CD4-positive, alpha-beta memory T cell (primary cell): ENCODE results near the gene FCHSD2. TPM values are rescaled to one million over a fixed set of nuclear protein-coding genes. Genes with fewer than 3 reads are reported as not detected.
"Not testable (repeated sequence)": the region's sequence is repeated elsewhere in the genome, so short reads cannot be mapped to it uniquely, and the experiment has no call there.

Experiments
- CTCF ChIA-PET: fragments of 350-600 bp; sonication (Branson Sonifier 250); formaldehyde crosslinking; loops from one replicate; lab custom pipeline; 2021; ENCODE audit warnings: inconsistent platforms; ENCODE audit not compliant: partially characterized antibody; lab: Charles Lee
- POLR2A ChIA-PET: fragments of 350-600 bp; sonication (Branson Sonifier 250); formaldehyde crosslinking; loops from one replicate; lab custom pipeline; 2021; ENCODE audit not compliant: partially characterized antibody; lab: Charles Lee
- DNase-seq, 5 donors: peaks; one replicate each; pipeline versions ENCODE4 v3.0.0 to v3.0.0-alpha.2; 2020 to 2022; ENCODE audit warnings: mixed read lengths in 1 of 5
- H3K27ac ChIP-seq: one replicate; pipeline ENCODE4 v1.7.0; 2013; ENCODE audit warnings: low read depth, low read length
- H3K27me3 ChIP-seq: 2 replicates; pipeline ENCODE4 v1.7.0; 2013; ENCODE audit warnings: mild to moderate bottlenecking, low read length, moderate library complexity; ENCODE audit not compliant: insufficient read depth
- H3K36me3 ChIP-seq: 2 replicates; pipeline ENCODE4 v1.7.0; 2013; ENCODE audit warnings: mild to moderate bottlenecking, low read length, moderate library complexity; ENCODE audit not compliant: insufficient read depth
- H3K4me1 ChIP-seq: 2 replicates; pipeline ENCODE4 v1.7.0; 2013; ENCODE audit warnings: mild to moderate bottlenecking, low read length, moderate library complexity; ENCODE audit not compliant: insufficient read depth
- H3K4me3 ChIP-seq, 2 donors: one replicate each; pipeline ENCODE4 v1.7.0; 2013; ENCODE audit warnings: low read length in 2 of 2, mild to moderate bottlenecking in 1 of 2
- H3K9me3 ChIP-seq, 2 donors: one replicate each; pipeline ENCODE4 v1.7.0; 2013; ENCODE audit warnings: low read length in 2 of 2, control low read depth in 1 of 2; ENCODE audit not compliant: control insufficient read depth in 1 of 2
- H3K27ac Mint-ChIP-seq, 7 donors: one replicate each; pipeline ENCODE4 v1.8.0; 2020 to 2021; ENCODE audit warnings: mixed read lengths in 7 of 7, mild to moderate bottlenecking in 6 of 7, inconsistent platforms in 3 of 7, moderate library complexity in 3 of 7
- H3K27me3 Mint-ChIP-seq, 2 donors: one replicate each; pipeline ENCODE4 v1.8.0; 2020 to 2021; ENCODE audit warnings: mixed read lengths in 2 of 2
- H3K36me3 Mint-ChIP-seq, 2 donors: one replicate each; pipeline ENCODE4 v1.8.0; 2020 to 2021; ENCODE audit warnings: mixed read lengths in 2 of 2, inconsistent platforms in 1 of 2, mild to moderate bottlenecking in 1 of 2
- H3K4me1 Mint-ChIP-seq, 4 donors: one replicate each; pipeline ENCODE4 v1.8.0; 2020 to 2021; ENCODE audit warnings: mixed read lengths in 4 of 4, mild to moderate bottlenecking in 1 of 4
- H3K4me3 Mint-ChIP-seq, 8 donors: one replicate each; pipeline ENCODE4 v1.8.0; 2020 to 2021; ENCODE audit warnings: mixed read lengths in 8 of 8, mild to moderate bottlenecking in 7 of 8, moderate library complexity in 6 of 8, inconsistent platforms in 3 of 8
- H3K9me3 Mint-ChIP-seq, 8 donors: one replicate each; pipeline ENCODE4 v1.8.0; 2020 to 2021; ENCODE audit warnings: mixed read lengths in 8 of 8, mild to moderate bottlenecking in 5 of 8, inconsistent platforms in 3 of 8, moderate library complexity in 1 of 8
- intact Hi-C: fragments of 100-400 bp; cut with micrococcal nuclease; formaldehyde crosslinking; loops from one replicate; pipeline ENCODE4 v1.15.1; 2023
- polyA plus RNA-seq, 2 donors: library from polyadenylated mRNA; unstranded; fragments of 300-500 nt; fragmentation: Illumina TruSeq; gene quantifications; one replicate each; pipeline ENCODE4 v1.2.3, GENCODE V29; 2021
- total RNA-seq, 2 experiments: library from RNA; stranded (reverse); gene quantifications; one replicate each; pipeline ENCODE4 v1.2.3, GENCODE V29; 2021

Gene FCHSD2
- total and polyA plus RNA-seq, 4 experiments from 2014 or later, result 9.5 to 52.0 (median 34.8) TPM

DNA sequence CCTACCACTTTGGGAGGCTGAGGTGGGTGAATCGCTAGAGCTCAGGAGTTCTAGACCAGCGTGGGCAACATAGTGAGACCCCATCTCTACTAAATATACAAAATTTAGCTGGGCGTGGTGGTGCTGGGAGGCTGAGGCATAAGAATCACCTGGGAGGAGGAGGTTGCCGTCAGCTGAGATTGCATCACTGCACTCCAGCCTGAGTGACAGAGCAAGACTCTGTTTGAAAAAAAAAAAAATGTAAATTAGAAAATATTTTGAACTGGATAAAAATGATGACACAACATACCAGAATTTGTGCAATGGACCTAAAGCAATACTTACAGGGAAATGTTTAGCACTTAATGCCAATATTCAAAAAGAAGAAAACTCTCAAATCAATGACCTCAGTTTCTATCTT is 281.5 kb downstream of the FCHSD2 start:
- Histone ChIP-seq H3K9me3 (no peaks in the 10 kb centered on the region), H3K36me3 (no peaks in the 10 kb centered on the region), H3K4me3 (no peak overlapping the region), H3K27me3 (no peaks in the 10 kb centered on the region), H3K4me1 (no peaks in the 10 kb centered on the region), H3K27ac (no peak overlapping the region)
- Mint-ChIP-seq H3K36me3 (peaks cover 19 to 23% of the 10 kb centered on the region in 2 donors), H3K9me3 (peaks cover 0 to 2% (median 0%) of the 10 kb centered on the region in 8 donors), H3K4me3 (no peak overlapping the region), H3K4me1 (peaks cover 0 to 3% (median 1%) of the 10 kb centered on the region in 4 donors), H3K27me3 (no peaks in the 10 kb centered on the region), H3K27ac (no peak overlapping the region)
- DNase-seq, result no peak
- ChIA-PET POLR2A (no interaction called here), CTCF (interaction anchor here (1.1 kb wide), 1 partner anchor 317 kb away, joined by 3 read pairs; no protein-coding TSS in a partner anchor)
- intact Hi-C loops, result no loop called here

DNA sequence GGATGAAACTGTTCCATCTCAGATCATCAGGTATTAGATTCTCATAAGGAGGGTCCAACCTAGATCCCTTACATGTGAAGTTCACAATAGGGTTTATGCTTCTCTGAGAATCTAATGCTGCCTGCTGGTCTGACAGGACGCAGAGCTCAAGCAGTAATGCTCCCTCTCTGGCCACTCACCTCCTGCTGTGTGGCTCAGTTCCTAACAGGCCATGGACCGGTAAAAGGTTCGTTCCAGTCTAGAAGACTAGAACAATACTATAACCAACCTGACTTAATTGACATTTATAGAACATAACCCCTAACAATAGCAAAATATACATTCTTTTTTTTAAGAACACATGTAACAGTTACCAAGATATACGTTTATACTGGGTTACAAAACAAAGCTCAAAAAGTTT is 282.1 kb downstream of the FCHSD2 start:
- intact Hi-C loops, result no loop called here
- Mint-ChIP-seq H3K36me3 (peaks cover 14 to 20% of the 10 kb centered on the region in 2 donors), H3K4me3 (no peak overlapping the region), H3K27me3 (no peaks in the 10 kb centered on the region), H3K4me1 (peaks cover 0 to 3% (median 1%) of the 10 kb centered on the region in 4 donors), H3K9me3 (peaks cover 0 to 2% (median 0%) of the 10 kb centered on the region in 8 donors), H3K27ac (no peak overlapping the region)
- no peaks in the 10 kb centered on the region for H3K9me3 ChIP-seq
- CTCF ChIA-PET, result interaction anchor here (1.1 kb wide), 1 partner anchor 318 kb away, joined by 3 read pairs; no protein-coding TSS in a partner anchor
- no peak for DNase-seq
- no peak overlapping the region for H3K4me3 ChIP-seq
- POLR2A ChIA-PET, result no interaction called here
- H3K27ac ChIP-seq, result no peak overlapping the region
- no peaks in the 10 kb centered on the region for H3K27me3 ChIP-seq
- H3K4me1 ChIP-seq, result no peaks in the 10 kb centered on the region
- no peaks in the 10 kb centered on the region for H3K36me3 ChIP-seq

DNA sequence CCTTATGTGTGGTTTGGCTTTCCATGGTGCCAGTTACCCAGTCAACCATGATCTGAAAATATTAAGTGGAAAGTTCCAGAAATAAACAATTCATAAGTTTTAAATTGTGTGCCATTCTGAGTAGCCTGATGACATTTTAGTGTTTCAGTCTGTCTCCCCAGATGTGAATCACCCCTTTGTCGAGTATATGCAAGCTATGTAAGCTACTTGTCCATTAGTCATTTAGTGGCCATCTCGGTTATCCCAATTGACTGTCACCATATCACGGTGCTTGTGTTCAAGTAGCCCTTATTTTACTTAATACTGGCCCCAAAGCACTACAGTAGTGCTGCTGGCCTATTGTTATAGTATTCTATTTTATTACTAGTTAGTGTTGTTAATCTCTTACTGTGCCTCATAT is 283.0 kb downstream of the FCHSD2 start:
- CTCF ChIA-PET, result interaction anchor here (1.2 kb wide), 1 partner anchor 14 kb away, joined by 3 read pairs; no protein-coding TSS in a partner anchor
- peaks cover 0 to 3% (median 2%) of the 10 kb centered on the region in 4 donors for H3K4me1 Mint-ChIP-seq
- no peaks in the 10 kb centered on the region for H3K27me3 Mint-ChIP-seq
- intact Hi-C loops, result no loop called here
- H3K4me3 Mint-ChIP-seq, result no peak overlapping the region
- peaks cover 14 to 20% of the 10 kb centered on the region in 2 donors for H3K36me3 Mint-ChIP-seq
- POLR2A ChIA-PET, result no interaction called here
- Histone ChIP-seq H3K9me3 (no peaks in the 10 kb centered on the region), H3K36me3 (no peaks in the 10 kb centered on the region), H3K27ac (no peak overlapping the region), H3K4me3 (no peak overlapping the region), H3K27me3 (no peaks in the 10 kb centered on the region), H3K4me1 (no peaks in the 10 kb centered on the region)
- H3K9me3 Mint-ChIP-seq, result peaks cover 0 to 2% (median 0%) of the 10 kb centered on the region in 8 donors
- DNase-seq, result no peak
- H3K27ac Mint-ChIP-seq, result no peak overlapping the region

DNA sequence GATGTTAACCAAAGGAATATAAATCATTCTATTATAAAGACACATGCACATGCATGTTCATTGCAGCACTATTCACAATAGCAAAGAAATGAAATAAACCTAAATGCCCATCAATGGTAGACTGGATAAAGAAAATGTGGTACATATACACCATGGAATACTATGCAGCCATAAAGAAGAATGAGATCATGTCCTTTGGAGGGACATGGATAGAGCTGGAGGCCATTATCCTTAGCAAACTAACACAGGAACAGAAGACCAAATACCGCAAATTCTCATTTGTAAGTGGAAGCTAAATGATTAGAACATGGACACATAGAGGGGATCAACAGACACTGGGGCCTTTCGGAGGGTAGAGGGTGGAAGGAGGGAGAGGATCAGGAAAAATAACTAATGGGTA is 283.9 kb downstream of the FCHSD2 start:
- H3K9me3 Mint-ChIP-seq, H3K36me3 ChIP-seq, POLR2A ChIA-PET, H3K27me3 ChIP-seq, intact Hi-C loops, H3K4me1 ChIP-seq, H3K4me3 ChIP-seq, H3K27ac Mint-ChIP-seq, H3K27me3 Mint-ChIP-seq, H3K27ac ChIP-seq, H3K4me3 Mint-ChIP-seq, H3K9me3 ChIP-seq, DNase-seq, H3K4me1 Mint-ChIP-seq: not testable (repeated sequence)
- CTCF ChIA-PET, result interaction anchor here (0.9 to 1.2 kb wide), 2 partner anchors 9 to 13 kb away, joined by 3 read pairs; no protein-coding TSS in a partner anchor
- peaks cover 14 to 20% of the 10 kb centered on the region in 2 donors for H3K36me3 Mint-ChIP-seq

DNA sequence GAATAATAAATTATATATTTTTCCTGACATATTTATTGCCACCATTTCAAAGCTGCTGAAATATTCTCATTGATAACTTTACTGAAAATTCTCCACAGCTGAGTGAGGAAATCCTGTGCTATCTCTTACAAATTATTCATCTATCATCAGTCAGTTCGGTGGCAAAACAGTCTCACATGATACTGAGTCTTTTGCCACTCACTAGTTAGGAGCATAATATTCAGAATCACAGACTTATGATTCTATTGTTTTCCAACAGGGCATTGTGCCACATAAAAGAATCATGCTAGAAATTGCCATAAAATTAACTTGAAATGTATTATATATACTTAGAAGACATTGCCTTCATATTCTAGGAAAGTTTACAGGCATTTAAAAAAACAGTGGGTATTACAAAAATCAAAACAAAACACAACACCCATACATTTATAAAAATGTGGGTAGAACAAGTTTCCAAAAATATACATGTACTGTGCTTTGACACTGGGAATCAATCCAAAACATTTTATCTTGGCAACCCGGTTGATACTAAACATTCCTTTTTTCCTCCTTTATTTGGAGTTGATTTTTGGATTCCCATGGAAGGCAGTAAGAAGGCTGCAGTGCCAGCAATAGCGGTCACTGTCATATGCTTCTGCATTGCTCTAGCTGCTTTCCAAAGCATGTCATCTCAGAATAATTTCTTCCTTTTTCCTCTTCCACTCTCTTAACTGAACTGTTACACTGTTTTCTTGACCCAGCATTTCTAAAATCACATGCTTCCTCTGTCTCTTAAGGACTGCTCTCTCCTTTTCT is 285.4 kb downstream of the FCHSD2 start:
- peaks cover 14 to 20% of the 10 kb centered on the region in 2 donors for H3K36me3 Mint-ChIP-seq
- H3K4me3 Mint-ChIP-seq, result no peak overlapping the region
- no peak for DNase-seq
- no peaks in the 10 kb centered on the region for H3K36me3 ChIP-seq
- H3K4me1 Mint-ChIP-seq, result peaks cover 2 to 7% (median 6%) of the 10 kb centered on the region in 4 donors
- ChIA-PET CTCF (no interaction called here), POLR2A (no interaction called here)
- no peaks in the 10 kb centered on the region for H3K27me3 Mint-ChIP-seq
- H3K9me3 ChIP-seq, result no peaks in the 10 kb centered on the region
- intact Hi-C loops, result no loop called here
- no peak overlapping the region for H3K27ac Mint-ChIP-seq
- peaks cover 0 to 2% (median 0%) of the 10 kb centered on the region in 8 donors for H3K9me3 Mint-ChIP-seq
- H3K4me1 ChIP-seq, result no peaks in the 10 kb centered on the region
- no peak overlapping the region for H3K4me3 ChIP-seq
- H3K27me3 ChIP-seq, result no peaks in the 10 kb centered on the region
- H3K27ac ChIP-seq, result no peak overlapping the region

DNA sequence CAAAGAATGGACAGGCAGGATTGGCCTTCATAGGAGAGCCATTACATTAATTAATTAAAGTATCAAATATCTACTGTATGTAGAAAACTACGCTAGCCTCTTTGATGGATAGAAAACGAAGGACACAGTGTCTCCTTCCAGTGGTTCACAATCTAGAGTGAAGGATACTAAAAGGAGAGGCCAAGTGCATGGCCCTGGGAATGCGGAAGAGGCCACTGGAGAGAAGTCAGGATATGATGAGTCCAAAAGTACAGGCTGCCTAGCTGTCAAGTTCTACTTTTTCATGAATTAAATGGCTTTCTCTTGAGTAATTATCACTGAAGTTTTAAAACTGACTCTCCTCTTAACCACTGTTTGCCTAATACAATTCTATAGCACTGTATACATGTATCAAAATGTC is 286.1 kb downstream of the FCHSD2 start:
- Mint-ChIP-seq H3K4me3 (no peak overlapping the region), H3K27ac (no peak overlapping the region), H3K9me3 (peaks cover 0 to 2% (median 0%) of the 10 kb centered on the region in 8 donors), H3K4me1 (peaks cover 2 to 8% (median 7%) of the 10 kb centered on the region in 4 donors), H3K27me3 (no peaks in the 10 kb centered on the region), H3K36me3 (peaks cover 14 to 17% of the 10 kb centered on the region in 2 donors)
- Histone ChIP-seq H3K4me1 (no peaks in the 10 kb centered on the region), H3K9me3 (no peaks in the 10 kb centered on the region), H3K4me3 (no peak overlapping the region), H3K27me3 (no peaks in the 10 kb centered on the region), H3K36me3 (no peaks in the 10 kb centered on the region), H3K27ac (no peak overlapping the region)
- intact Hi-C loops, result no loop called here
- no peak for DNase-seq
- CTCF ChIA-PET, result no interaction called here
- POLR2A ChIA-PET, result no interaction called here

DNA sequence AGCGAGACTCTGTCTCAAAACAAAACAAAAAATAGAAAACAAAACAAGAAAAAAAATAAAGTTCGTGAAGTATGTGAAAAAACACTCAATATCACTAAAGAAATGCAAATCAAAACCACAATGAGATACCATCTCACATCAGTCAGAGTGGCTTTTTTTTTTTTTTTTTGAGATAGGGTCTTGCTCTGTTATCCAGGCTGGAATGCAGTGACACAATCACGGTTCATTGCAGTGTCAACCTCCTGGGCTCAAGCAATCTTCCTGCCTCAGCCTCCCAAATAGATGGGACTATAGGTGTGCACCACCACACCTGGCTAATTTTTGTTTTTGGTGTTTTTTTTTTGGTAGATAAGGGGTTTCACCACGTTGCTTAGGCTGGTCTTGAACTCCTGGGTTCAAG is 290.4 kb downstream of the FCHSD2 start:
- peak overlapping the region in 1 of 7 donors; percentile 41 for H3K27ac Mint-ChIP-seq
- ChIA-PET POLR2A (no interaction called here), CTCF (no interaction called here)
- no peak for DNase-seq
- H3K9me3 ChIP-seq, result no peaks in the 10 kb centered on the region
- H3K4me1 ChIP-seq, result no peaks in the 10 kb centered on the region
- H3K27me3 Mint-ChIP-seq, result no peaks in the 10 kb centered on the region
- H3K4me3 ChIP-seq, result no peak overlapping the region
- intact Hi-C loops, result no loop called here
- no peaks in the 10 kb centered on the region for H3K9me3 Mint-ChIP-seq
- H3K4me1 Mint-ChIP-seq, result peaks cover 7 to 14% (median 12%) of the 10 kb centered on the region in 4 donors
- no peaks in the 10 kb centered on the region for H3K27me3 ChIP-seq
- no peak overlapping the region for H3K4me3 Mint-ChIP-seq
- peaks cover 0 to 13% of the 10 kb centered on the region in 2 donors for H3K36me3 Mint-ChIP-seq
- no peak overlapping the region for H3K27ac ChIP-seq
- no peaks in the 10 kb centered on the region for H3K36me3 ChIP-seq
